Measurements from ENCODE around the gene CAPN7. TPM values are rescaled to one million over a fixed set of nuclear protein-coding genes. Genes with fewer than 3 reads are reported as not detected.

Gene CAPN7
- total RNA-seq, 2 experiments from 2014 or later, result 28.3 to 29.5 TPM

Other genes starting within 250 kb of the CAPN7 start
- 10 to 100 TPM; 58.5 to 64.6 TPM for gene MRPS25, start 140.9 kb upstream of the CAPN7 start, total RNA-seq
- gene RBSN, start 107.1 kb upstream of the CAPN7 start, total RNA-seq, result 10 to 100 TPM; 16.4 to 17.8 TPM
- gene SH3BP5, start 126.3 kb downstream of the CAPN7 start, total RNA-seq, result 10 to 100 TPM; 12.6 to 15.0 TPM
- gene METTL6, start 221.3 kb downstream of the CAPN7 start, total RNA-seq, result 10 to 100 TPM; 18.2 to 20.6 TPM
- 10 to 100 TPM; 31.3 to 31.5 TPM for gene EAF1, start 221.4 kb downstream of the CAPN7 start, total RNA-seq

Measured in activated CD8-positive, alpha-beta T cell treated with anti-CD3 and anti-CD28 coated beads, Interleukin-2, amount 10 ng/mL, durations not matched to agents 7 days and 5 days (primary cell).